ENCODE measurements around the gene MRPS23. TPM values are rescaled to one million over a fixed set of nuclear protein-coding genes. Genes with fewer than 3 reads are reported as not detected.

MRPS23 gene
- total and polyA plus RNA-seq, 2 donors (not counting 1 experiment from before 2014, with no cell fraction given), result 27.9 to 40.0 TPM

DNA sequence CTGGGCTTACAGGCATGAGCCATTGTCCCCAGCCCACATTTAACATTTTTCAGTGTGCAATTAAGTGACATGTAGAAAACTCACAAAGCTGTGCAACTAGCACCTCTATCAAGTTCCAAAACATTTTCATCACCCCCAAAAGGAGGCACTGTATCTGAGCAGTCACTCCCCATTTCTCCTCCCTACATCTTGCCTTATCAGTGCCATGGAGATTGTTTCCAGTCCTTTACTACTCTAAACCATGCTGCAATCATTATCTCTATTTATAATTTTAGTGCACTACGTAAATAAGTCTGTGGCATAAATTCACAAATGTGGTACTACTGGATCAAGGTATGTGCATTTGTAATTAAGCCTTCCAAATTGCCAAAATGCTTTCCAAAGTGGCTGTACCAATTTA lies 7.6 kb downstream of the MRPS23 start:
- no peak overlapping the region for H3K9ac ChIP-seq (ENCODE audit: insufficient read depth, low read length)
- DNase-seq (ENCODE audit: low read depth in 2 of 2), result no peak
- no peaks in the 10 kb centered on the region for H3K27me3 ChIP-seq (ENCODE audit: control insufficient read depth, insufficient read depth, low read length)
- peaks cover 5% of the 10 kb centered on the region for H3K36me3 ChIP-seq (ENCODE audit: control insufficient read depth, insufficient read depth, low read length)
- H3K4me3 ChIP-seq (replicated peaks in 1 of 4; ENCODE audit: control extremely low read depth in 1 of 4, insufficient read depth in 1 of 4, low read depth in 3 of 4, low read length in 4 of 4), result no peak overlapping the region
- no peak overlapping the region for H3K27ac ChIP-seq (ENCODE audit: insufficient read depth, low read length)
- H3K4me1 ChIP-seq (ENCODE audit: control insufficient read depth, extremely low read depth, insufficient read depth, low read length), result no peaks in the 10 kb centered on the region
- no peak overlapping the region for H3K4me2 ChIP-seq (ENCODE audit: extremely low read depth, insufficient read depth, low read length)
- H4K20me1 ChIP-seq (ENCODE audit: control insufficient read depth, extremely low read depth, insufficient read depth, low read length), result no peaks in the 10 kb centered on the region
- TF ChIP-seq, protein P1, sequence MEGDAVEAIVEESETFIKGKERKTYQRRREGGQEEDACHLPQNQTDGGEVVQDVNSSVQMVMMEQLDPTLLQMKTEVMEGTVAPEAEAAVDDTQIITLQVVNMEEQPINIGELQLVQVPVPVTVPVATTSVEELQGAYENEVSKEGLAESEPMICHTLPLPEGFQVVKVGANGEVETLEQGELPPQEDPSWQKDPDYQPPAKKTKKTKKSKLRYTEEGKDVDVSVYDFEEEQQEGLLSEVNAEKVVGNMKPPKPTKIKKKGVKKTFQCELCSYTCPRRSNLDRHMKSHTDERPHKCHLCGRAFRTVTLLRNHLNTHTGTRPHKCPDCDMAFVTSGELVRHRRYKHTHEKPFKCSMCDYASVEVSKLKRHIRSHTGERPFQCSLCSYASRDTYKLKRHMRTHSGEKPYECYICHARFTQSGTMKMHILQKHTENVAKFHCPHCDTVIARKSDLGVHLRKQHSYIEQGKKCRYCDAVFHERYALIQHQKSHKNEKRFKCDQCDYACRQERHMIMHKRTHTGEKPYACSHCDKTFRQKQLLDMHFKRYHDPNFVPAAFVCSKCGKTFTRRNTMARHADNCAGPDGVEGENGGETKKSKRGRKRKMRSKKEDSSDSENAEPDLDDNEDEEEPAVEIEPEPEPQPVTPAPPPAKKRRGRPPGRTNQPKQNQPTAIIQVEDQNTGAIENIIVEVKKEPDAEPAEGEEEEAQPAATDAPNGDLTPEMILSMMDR (conservative IDR thresholded peaks at IDR 0.05 in 1 of 2, IDR thresholded peaks at IDR 0.05 in 1 of 2; ENCODE audit: low read depth in 1 of 2, low read length in 2 of 2), result no peak
- TF ChIP-seq EZH2 (IDR thresholded peaks at IDR 0.05; ENCODE audit: low read length, missing control alignments), result no peak
- peaks cover 2% of the 10 kb centered on the region for H3K79me2 ChIP-seq (ENCODE audit: control insufficient read depth, insufficient read depth, low read length)
- no peaks in the 10 kb centered on the region for H3K9me3 ChIP-seq (ENCODE audit: control insufficient read depth, insufficient read depth, low read depth, low read length)
- no peak overlapping the region for H2AFZ ChIP-seq (ENCODE audit: low read length)

DNA sequence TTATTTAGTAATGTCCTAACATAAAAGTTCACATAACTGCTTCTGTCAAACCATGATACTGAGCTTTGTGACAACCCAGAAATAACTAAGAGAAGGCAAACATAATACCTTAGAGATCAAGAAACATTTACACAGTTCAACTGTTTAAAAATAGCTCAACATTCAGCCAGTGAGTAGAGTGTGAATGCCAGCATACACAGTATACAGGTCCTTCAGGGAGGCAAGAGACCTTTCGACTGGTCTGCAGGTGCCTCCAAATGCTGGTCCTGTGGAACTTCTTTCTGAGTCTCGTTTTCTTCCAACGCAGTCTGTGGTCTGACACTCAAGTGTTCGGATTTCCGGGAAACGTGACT lies 10.3 kb downstream of the MRPS23 start:
- no peak for DNase-seq (ENCODE audit: low read depth in 2 of 2)
- TF ChIP-seq, protein P1 (conservative IDR thresholded peaks at IDR 0.05 in 1 of 2, IDR thresholded peaks at IDR 0.05 in 1 of 2; ENCODE audit: low read depth in 1 of 2, low read length in 2 of 2), result no peak
- no peak for TF ChIP-seq EZH2 (IDR thresholded peaks at IDR 0.05; ENCODE audit: low read length, missing control alignments)
- Histone ChIP-seq H3K27me3 (ENCODE audit: control insufficient read depth, insufficient read depth, low read length) (no peaks in the 10 kb centered on the region), H3K27ac (ENCODE audit: insufficient read depth, low read length) (no peak overlapping the region), H3K36me3 (ENCODE audit: control insufficient read depth, insufficient read depth, low read length) (peaks cover 5% of the 10 kb centered on the region), H3K9ac (ENCODE audit: insufficient read depth, low read length) (no peak overlapping the region), H3K4me1 (ENCODE audit: control insufficient read depth, extremely low read depth, insufficient read depth, low read length) (no peaks in the 10 kb centered on the region), H3K9me3 (ENCODE audit: control insufficient read depth, insufficient read depth, low read depth, low read length) (no peaks in the 10 kb centered on the region), H4K20me1 (ENCODE audit: control insufficient read depth, extremely low read depth, insufficient read depth, low read length) (no peaks in the 10 kb centered on the region), H3K4me3 (replicated peaks in 1 of 4; ENCODE audit: control extremely low read depth in 1 of 4, insufficient read depth in 1 of 4, low read depth in 3 of 4, low read length in 4 of 4) (no peak overlapping the region), H3K79me2 (ENCODE audit: control insufficient read depth, insufficient read depth, low read length) (peaks cover 2% of the 10 kb centered on the region), H2AFZ (ENCODE audit: low read length) (no peak overlapping the region), H3K4me2 (ENCODE audit: extremely low read depth, insufficient read depth, low read length) (no peak overlapping the region)

DNA sequence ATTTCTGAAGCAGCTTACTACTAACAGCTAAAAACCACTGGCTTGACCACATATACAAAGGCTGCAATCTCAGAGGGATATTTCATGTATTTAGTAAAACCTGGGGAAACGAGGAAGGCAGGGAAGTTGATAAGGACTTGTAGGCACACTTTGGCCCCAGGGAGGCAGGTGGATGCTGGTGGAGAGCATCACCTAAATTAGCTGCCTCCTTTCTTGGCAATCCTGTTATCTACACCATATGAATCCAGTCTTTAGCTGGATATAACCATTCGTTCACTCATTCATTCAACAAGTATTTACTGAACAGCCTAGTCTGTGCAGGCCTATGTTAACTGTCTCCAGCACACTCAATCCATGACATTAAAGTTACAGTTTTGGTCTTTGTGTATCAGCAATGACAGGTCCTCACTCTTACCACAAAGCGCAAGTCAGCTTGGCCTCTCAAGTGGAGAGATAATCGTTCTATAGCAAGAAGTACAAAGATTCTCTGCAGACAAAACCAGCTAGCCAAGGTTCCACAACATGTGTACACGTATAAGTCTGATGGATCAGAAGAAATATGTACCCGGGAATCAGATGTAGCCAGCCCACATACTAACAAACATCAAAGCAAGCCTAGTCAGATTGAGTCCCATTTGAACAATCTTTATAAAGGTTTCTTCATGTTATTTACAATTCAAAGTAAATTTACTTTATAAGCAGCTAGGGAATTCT lies 10.8 kb downstream of the MRPS23 start:
- H3K4me3 ChIP-seq (replicated peaks in 1 of 4; ENCODE audit: control extremely low read depth in 1 of 4, insufficient read depth in 1 of 4, low read depth in 3 of 4, low read length in 4 of 4), result no peak overlapping the region
- H2AFZ ChIP-seq (ENCODE audit: low read length), result no peak overlapping the region
- no peak for DNase-seq (ENCODE audit: low read depth in 2 of 2)
- no peaks in the 10 kb centered on the region for H3K27me3 ChIP-seq (ENCODE audit: control insufficient read depth, insufficient read depth, low read length)
- H3K4me1 ChIP-seq (ENCODE audit: control insufficient read depth, extremely low read depth, insufficient read depth, low read length), result no peaks in the 10 kb centered on the region
- no peak overlapping the region for H3K9ac ChIP-seq (ENCODE audit: insufficient read depth, low read length)
- no peak for TF ChIP-seq EZH2 (IDR thresholded peaks at IDR 0.05; ENCODE audit: low read length, missing control alignments)
- TF ChIP-seq, protein P1 (conservative IDR thresholded peaks at IDR 0.05 in 1 of 2, IDR thresholded peaks at IDR 0.05 in 1 of 2; ENCODE audit: low read depth in 1 of 2, low read length in 2 of 2), result no peak
- no peaks in the 10 kb centered on the region for H3K9me3 ChIP-seq (ENCODE audit: control insufficient read depth, insufficient read depth, low read depth, low read length)
- peaks cover 5% of the 10 kb centered on the region for H3K36me3 ChIP-seq (ENCODE audit: control insufficient read depth, insufficient read depth, low read length)
- no peaks in the 10 kb centered on the region for H4K20me1 ChIP-seq (ENCODE audit: control insufficient read depth, extremely low read depth, insufficient read depth, low read length)
- H3K79me2 ChIP-seq (ENCODE audit: control insufficient read depth, insufficient read depth, low read length), result peaks cover 2% of the 10 kb centered on the region
- H3K27ac ChIP-seq (ENCODE audit: insufficient read depth, low read length), result no peak overlapping the region
- no peak overlapping the region for H3K4me2 ChIP-seq (ENCODE audit: extremely low read depth, insufficient read depth, low read length)

Measured in fibroblast of lung (primary cell).